GM21737 (cell line): ENCODE results near the gene TNS1.

Experiments used
- ATAC-seq: cut with Tn5 transposase; IDR thresholded peaks from one replicate; pipeline ENCODE4 v1.9.1; 2021; ENCODE audit warnings: mild to moderate bottlenecking, moderate library complexity; ENCODE audit not compliant: unreplicated experiment

TNS1 gene

GRCh38 chr2:217856159-217856558 is 146.6 kb downstream of the TNS1 start:
- no peak for ATAC-seq

GRCh38 chr2:217854684-217855420 is 147.9 kb downstream of the TNS1 start:
- no peak for ATAC-seq

DNA sequence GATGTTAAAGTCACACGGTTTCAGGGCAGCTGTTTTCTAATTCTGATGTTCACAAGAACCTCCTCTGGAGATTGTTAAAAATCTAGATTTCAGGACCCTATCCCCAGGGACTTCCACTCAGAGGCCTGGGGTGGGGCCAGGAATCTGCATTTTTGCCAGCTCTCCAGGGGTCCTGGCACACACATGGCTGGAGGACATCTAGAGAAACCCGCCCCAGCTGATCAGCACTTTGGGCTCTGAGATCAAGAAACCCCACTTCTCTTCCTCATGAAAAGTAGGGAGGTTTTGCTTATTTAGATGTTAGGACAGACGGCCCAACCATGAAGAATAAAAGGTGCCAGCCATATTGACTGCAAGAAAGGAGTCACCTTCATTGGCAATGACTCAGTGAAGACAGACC is 148.8 kb downstream of the TNS1 start:
- ATAC-seq, result no peak

GRCh38 chr2:217853301-217853881 is 149.4 kb downstream of the TNS1 start:
- ATAC-seq, result no peak

DNA sequence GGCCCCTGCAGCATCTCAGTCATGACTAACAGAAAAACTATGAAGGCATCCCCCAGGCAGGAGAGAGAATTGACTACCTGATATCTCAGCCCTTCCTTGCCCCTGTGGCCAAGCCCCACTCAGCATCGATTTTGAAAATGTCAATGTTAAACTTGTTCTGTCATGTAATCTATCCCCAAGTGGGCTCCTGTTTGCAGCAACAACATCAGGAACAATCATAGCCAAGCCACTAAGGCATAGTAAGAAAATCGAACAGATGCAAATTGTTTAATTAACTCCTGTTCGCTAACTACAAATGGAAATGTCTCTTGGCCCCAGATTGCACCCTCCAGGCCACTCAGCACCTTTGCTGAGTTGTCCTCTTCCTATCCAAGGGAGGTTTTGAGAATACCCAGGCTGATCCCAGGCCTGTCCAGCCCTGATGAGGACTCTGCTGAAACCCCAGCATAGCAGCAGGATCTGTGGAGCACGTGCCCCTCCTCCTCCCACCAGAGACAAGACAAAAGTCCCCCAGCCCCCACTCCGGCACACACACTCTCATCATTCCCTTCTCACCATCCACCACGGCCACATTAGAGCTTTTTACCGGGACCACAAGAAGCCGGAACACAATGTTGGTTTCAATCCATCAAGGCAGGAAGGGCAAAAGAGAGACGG is 150.1 kb downstream of the TNS1 start:
- ATAC-seq, result no peak

DNA sequence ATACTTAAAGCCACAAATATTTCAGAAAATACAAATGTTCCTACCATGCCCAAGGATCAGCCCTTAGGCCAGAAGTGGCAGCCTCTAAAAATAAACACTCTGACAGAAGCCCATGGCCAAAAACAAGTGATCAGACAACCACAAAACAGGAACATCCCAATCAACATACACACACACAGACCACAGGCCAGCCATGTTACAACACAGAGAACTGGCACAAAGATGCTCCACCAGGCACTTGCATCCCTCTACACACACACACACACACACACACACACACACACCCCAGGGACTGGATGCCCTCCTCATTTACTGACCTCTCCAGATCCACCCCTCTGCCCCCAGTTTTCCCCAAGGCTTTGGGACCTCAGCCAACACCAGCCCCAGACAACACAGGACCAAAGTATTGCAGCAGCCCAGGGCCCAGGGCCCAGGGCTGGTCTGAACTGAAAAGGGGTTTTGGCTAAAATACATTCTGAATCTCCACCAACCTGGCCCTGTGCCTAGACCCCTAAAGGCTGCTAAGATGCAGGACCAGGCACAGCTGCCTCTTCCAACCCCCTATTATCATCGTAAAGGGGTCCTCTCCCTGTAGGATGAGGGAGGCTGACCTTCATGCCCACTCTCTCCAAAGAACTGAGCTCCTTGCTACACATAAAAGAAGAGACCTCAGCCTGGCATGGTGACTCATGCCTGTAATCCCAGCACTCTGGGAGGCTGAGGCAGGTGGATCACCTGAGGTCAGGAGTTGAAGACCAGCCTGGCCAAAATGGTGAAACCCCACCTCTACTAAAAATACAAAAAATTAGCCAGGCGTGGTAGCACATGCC is 151.4 kb downstream of the TNS1 start:
- ATAC-seq, result no peak

- no peak for ATAC-seq
These were observed 153.4 kb downstream of the TNS1 start for GRCh38 chr2:217849154-217849975.

DNA sequence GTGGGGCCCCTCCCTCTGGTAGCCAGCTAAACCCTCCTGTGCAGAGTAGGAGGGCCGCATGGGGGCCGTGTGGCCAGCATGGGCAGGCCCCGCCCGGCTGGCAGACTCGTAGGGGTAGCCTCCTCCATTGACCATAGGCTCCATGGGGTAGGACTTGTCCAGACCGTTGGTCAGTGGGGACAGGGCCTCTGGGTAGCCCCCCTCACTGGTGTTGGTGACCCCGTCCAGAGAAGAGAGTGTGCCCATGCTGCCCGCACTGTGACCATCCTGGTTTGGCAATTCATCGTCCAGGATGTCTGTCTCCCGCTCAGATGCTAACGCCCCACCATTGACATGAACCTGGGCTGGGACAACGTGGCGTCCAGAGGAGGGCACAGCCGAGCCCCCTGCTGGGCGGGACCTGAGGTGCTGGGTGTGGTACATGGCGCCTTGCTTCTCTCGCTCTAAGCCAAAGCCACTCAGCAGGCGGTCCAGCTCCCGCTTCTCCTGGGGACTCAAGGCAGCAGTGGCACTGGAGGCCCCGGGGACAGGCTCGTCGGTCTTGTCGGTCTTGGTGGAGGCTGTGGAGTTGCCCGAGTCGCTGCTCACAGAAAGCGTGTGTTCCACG is 154.3 kb downstream of the TNS1 start:
- ATAC-seq, result no peak

GRCh38 chr2:217847552-217848350 is 155.0 kb downstream of the TNS1 start:
- ATAC-seq, result no peak

DNA sequence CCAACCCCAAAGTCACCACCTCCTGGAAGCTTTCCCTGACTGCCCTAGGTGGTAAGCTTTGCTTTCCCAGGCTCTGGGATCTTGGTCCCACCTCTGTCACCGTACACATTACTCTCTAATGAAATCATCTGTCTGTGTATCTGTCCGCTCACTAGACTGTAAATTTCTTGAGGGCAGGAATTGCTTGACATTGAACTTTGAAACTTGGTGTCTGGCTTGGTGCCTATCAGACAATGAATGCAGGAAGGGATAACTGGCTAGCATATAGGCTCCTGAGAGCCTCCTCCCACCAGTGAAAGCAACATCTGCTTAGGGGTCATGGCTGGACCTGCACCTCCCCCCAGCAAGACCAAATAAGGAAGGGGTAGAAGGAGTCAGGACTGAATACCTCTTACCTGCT is 155.7 kb downstream of the TNS1 start:
- ATAC-seq, result no peak

DNA sequence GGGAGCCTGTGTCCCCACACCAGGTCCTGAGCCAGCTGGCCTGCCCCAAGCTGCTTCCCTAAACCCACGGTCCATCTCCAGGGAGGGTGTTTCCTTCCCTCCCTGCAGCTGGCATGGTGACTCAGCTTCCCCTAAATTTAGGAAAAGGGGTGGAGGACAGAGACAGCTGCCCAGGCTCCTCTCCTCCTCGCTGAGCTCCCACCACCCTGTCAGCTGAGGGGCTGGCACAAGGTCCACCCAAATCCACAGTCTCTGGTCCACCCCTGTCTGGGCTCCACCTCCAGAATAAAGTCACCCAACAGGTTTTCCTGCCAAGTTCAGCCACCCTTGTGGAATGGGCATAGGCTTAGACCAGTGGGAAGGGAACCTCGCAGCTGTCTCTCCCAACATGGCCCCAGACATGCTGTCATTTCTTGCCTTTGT is 156.5 kb downstream of the TNS1 start:
- ATAC-seq, result no peak

GRCh38 chr2:217845301-217845700 is 157.5 kb downstream of the TNS1 start:
- ATAC-seq, result no peak

GRCh38 chr2:217844696-217845095 is 158.1 kb downstream of the TNS1 start:
- no peak for ATAC-seq

DNA sequence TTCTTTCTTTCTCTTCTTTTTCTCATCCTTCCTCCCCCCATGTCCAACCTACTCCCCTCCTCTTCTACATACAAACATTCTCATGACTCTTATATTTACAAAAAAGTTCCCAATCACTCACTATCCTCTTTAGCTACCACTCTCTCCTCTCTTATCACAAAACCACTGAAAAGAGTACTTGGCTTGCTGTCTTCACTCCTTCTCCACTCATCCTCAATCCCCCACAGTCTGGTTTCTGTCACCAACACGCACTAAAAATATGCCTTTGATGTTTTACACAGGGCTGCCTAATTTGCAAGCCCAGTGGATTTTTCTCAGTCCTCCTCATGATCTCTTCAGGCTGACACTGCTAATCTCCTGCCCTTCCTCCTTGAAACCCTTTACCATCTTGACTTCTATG is 159.5 kb downstream of the TNS1 start:
- no peak for ATAC-seq

GRCh38 chr2:217842017-217842416 is 160.8 kb downstream of the TNS1 start:
- ATAC-seq, result no peak

DNA sequence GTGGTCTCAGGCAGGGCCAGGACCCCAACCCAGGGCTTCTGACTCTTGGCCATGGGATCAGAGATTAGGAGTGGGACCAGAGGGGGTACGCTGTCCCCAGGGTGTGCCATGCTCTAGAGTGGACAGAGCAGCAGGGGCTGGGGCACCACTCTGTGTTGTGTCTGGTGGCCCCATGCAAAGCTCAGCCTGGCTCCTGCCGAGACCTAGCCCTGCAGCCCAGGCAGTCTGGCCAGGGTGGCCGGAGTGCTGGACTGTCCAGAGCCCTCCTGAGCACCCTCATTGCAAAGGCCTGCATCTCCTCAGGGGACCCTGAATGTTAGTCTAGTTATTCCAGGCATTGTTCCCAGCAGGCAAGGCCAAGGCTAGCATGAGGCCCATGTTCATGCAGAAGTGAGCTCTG is 162.3 kb downstream of the TNS1 start:
- no peak for ATAC-seq

DNA sequence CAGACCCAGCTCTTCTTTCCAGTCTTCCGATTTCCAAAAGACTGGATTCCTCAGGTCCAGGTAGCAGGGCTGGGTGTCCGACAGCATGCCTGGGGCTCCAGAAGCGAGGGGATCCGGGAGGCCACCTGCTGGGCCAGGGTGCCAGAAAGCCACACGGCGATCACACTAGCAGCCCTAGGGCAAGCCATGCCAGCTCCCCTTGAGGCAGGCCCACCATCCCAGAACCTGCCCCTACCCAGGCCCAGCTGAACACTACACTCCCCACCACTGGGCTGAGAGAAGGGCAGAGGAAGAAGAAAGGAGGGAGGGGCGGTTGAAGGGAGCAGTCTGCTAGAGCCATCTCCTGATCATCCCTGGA is 163.1 kb downstream of the TNS1 start:
- no peak for ATAC-seq

DNA sequence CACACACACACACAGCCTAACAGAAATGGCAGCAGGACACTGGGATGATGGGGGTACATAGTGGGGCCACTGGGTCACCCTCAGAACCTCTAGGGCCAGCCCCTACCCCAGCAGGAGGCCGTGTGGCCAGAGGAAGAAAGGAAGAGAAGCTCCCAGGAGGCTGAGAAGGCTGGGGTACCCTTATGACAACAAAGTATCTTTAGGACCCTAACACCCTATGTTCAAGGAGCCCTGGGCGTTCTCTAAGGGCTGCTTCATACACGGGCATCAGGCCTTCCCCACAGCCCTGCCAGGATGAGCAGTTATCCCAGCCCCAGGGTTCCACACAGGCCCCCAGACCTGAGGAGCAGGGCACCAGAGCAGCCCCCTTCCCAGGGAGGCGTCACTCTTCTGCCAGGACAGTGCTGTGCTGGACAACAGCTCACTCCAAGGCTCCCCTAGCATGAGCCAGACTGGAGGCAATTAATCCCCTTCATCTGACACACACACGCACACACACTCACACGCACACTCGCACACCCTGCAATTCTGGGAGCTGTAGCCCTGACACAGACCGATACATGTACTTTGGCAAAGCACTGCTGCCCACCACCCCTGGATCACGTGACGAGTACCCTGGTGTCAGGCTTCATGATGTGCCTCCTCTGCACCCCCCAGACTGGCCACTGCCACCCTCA is 163.6 kb downstream of the TNS1 start:
- ATAC-seq, result no peak

DNA sequence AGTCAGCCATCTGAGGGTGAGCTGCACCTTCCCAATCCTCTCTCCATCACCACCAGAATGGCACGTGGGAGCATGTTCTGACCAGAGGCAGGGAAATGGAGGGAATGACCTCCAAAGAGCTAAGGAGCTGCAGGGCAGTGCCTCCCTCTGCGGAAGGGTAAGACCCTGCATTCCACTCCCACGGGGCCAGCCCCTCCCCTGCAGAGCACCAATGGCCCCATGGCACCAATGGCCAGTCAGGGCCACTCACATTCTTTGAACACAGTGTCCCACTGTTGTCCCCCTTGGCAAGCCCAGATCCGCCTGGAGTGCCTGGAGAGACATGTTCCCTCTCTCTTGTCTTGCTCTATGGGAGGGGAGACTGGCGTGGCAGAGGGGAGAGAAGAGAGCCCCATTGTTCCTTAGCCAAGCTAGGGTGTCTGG is 164.4 kb downstream of the TNS1 start:
- ATAC-seq, result no peak
